Body of pancreas (tissue), 4 donors: ENCODE measurements around the gene OLFM4.

ENCODE experiments used
- CTCF ChIP-seq, 7 experiments: fragments of 450-650 bp in 4 of 7; fragments of 200-600 bp in 3 of 7; sonication (generic) in 3 of 7; IDR thresholded peaks; one replicate each; pipeline ENCODE4 v1.5.1; 2016 to 2019; ENCODE audit warnings: antibody characterized with exemption in 7 of 7
- POLR2A ChIP-seq, 3 donors: fragments of 450-650 bp; IDR thresholded peaks; one replicate each; pipeline ENCODE4 v1.6.1; 2016; ENCODE audit warnings: antibody characterized with exemption in 3 of 3, mild to moderate bottlenecking in 2 of 3

GRCh38 chr13:53089951-53090350 lies 61.3 kb downstream of the OLFM4 start:
- TF ChIP-seq POLR2A (IDR thresholded peaks at IDR 0.05), result no peak
- TF ChIP-seq CTCF (IDR thresholded peaks at IDR 0.05), result no peak
